K562 (cell line): ENCODE data around the gene CHML. TPM values are rescaled to one million over a fixed set of nuclear protein-coding genes. Genes with fewer than 3 reads are reported as not detected.
A peak's percentile ranks its signal among the peaks of the same experiment; 100 is the strongest.

Experiments used
- ASH1L ChIP-seq: fragments of 450-650 bp; IDR thresholded peaks from 2 replicates; pipeline ENCODE4 v1.6.1; 2018; ENCODE audit warnings: borderline replicate concordance, mild to moderate bottlenecking, low read depth; ENCODE audit not compliant: partially characterized antibody
- BHLHE40 ChIP-seq: IDR thresholded peaks from 2 replicates; pipeline ENCODE4 v1.6.1; 2011; ENCODE audit warnings: low read length, improper control_type of control experiment
- DPF2 ChIP-seq: fragments of 450-650 bp; IDR thresholded peaks from 2 replicates; pipeline ENCODE4 v1.6.1; 2016
- EP300 ChIP-seq: IDR thresholded peaks from 2 replicates; pipeline ENCODE4 v1.6.1; 2012; ENCODE audit warnings: low read length, improper control_type of control experiment
- FOXA3 ChIP-seq, 2 experiments: fragments of 450-650 bp in 1 of 2; sonication (generic) in 1 of 2; formaldehyde crosslinking; IDR thresholded peaks in 1 of 2; conservative IDR thresholded peaks in 1 of 2; 2 replicates each; pipeline versions ENCODE4 v1.4.0 to v1.8.0; 2020 to 2022; ENCODE audit warnings: mild to moderate bottlenecking in 2 of 2, missing genetic modification reagents in 1 of 2
- KAT7 ChIP-seq: sonication (generic); formaldehyde crosslinking; IDR thresholded peaks from 2 replicates; pipeline ENCODE4 v1.8.0; 2022; ENCODE audit warnings: missing genetic modification reagents, mild to moderate bottlenecking, borderline replicate concordance
- KDM1A ChIP-seq, 2 experiments: fragments of 450-650 bp; IDR thresholded peaks; 2 replicates each; pipeline ENCODE4 v1.6.1; 2016; ENCODE audit warnings: mild to moderate bottlenecking in 2 of 2
- NFIC ChIP-seq: fragments of 450-650 bp; IDR thresholded peaks from 2 replicates; pipeline ENCODE4 v1.6.1; 2017; ENCODE audit warnings: mild to moderate bottlenecking, inconsistent platforms
- RCOR1 ChIP-seq, 2 experiments: IDR thresholded peaks; 2 replicates each; pipeline ENCODE4 v1.6.1; 2012; ENCODE audit warnings: low read depth in 2 of 2, low read length in 2 of 2, borderline replicate concordance in 1 of 2, improper control_type of control experiment in 1 of 2
- SMARCC2 ChIP-seq: fragments of 450-650 bp; IDR thresholded peaks from 2 replicates; pipeline ENCODE4 v1.6.1; 2017; ENCODE audit warnings: antibody characterized with exemption, moderate library complexity, mild to moderate bottlenecking, low read depth
- SMARCE1 ChIP-seq: fragments of 450-650 bp; IDR thresholded peaks from 2 replicates; pipeline ENCODE4 v1.7.1; 2016; ENCODE audit warnings: mild to moderate bottlenecking
- SREBF1 ChIP-seq: fragments of 150-350 bp; IDR thresholded peaks from 2 replicates; pipeline ENCODE4 v1.6.1; 2014; ENCODE audit warnings: antibody characterized with exemption, low read depth, low read length, borderline replicate concordance
- ZNF551 ChIP-seq: fragments of 250-450 bp; sonication (Bioruptor Pico); IDR thresholded peaks from 2 replicates; pipeline ENCODE4 v1.5.0; 2021; ENCODE audit warnings: mild to moderate bottlenecking, moderate library complexity
- ZNF668 ChIP-seq: fragments of 250-450 bp; sonication (Bioruptor Pico); IDR thresholded peaks from 2 replicates; pipeline ENCODE4 v1.8.0; 2022; ENCODE audit warnings: mild to moderate bottlenecking, inconsistent platforms
- ZNF695 ChIP-seq: fragments of 450-650 bp; formaldehyde crosslinking; IDR thresholded peaks from 2 replicates; pipeline ENCODE4 v1.4.0; 2020; ENCODE audit warnings: mild to moderate bottlenecking, moderate library complexity
- polyA plus RNA-seq, 8 experiments: library from polyadenylated mRNA; depleted of rRNA in 4 of 8; stranded (reverse) in 5 of 8; unstranded in 3 of 8; fragments of >200 nt; fragmentation: Nextera tagmentation in 2 of 8; fragmentation: Illumina TruSeq in 1 of 8; extraction: Ambion mirVana in 2 of 8; extraction: Trizol in 1 of 8; gene quantifications; 2 replicates each; pipeline versions ENCODE4 v1.2.1 to v1.2.3, GENCODE V29; 2011 to 2014; ENCODE audit warnings: inconsistent platforms in 1 of 8, missing spikeins in 1 of 8
- total RNA-seq, 7 experiments: library from RNA; depleted of rRNA in 6 of 7; stranded (reverse); fragments of >200 nt in 6 of 7; fragmentation: Illumina TruSeq in 2 of 7; extraction: Trizol in 2 of 7; gene quantifications; 2 replicates each; pipeline versions ENCODE4 v1.2.1 to v1.2.3, GENCODE V29; 2011 to 2021; ENCODE audit warnings: low replicate concordance in 1 of 7
- TF ChIP-seq, protein P1 (sequence below), 2 experiments: IDR thresholded peaks; 2 replicates each; pipeline ENCODE4 v1.6.1; 2012; ENCODE audit warnings: improper control_type of control experiment in 2 of 2, low read depth in 2 of 2, low read length in 2 of 2, borderline replicate concordance in 1 of 2
- TF ChIP-seq, protein P2 (sequence below), 2 experiments: IDR thresholded peaks in 1 of 2; conservative IDR thresholded peaks in 1 of 2; 2 replicates each; pipeline ENCODE4 v1.6.1; 2016; ENCODE audit warnings: low read depth in 2 of 2, mild to moderate bottlenecking in 1 of 2, missing compliant biosample characterization in 1 of 2, missing genetic modification characterization in 1 of 2, moderate library complexity in 1 of 2
- TF ChIP-seq, protein P3 (sequence below): sonication (generic); formaldehyde crosslinking; IDR thresholded peaks from 2 replicates; pipeline ENCODE4 v1.8.0; 2022; ENCODE audit warnings: missing genetic modification reagents, mild to moderate bottlenecking, borderline replicate concordance
- TF ChIP-seq, protein P4 (sequence below), 2 experiments: fragments of 450-650 bp; conservative IDR thresholded peaks; 2 replicates each; pipeline ENCODE4 v1.6.1; 2017; ENCODE audit warnings: mild to moderate bottlenecking in 2 of 2, moderate library complexity in 2 of 2

CHML gene
- total and polyA plus RNA-seq, 9 of the 15 experiments (the other 6 are each of a cell fraction or from before 2014, with no cell fraction given), result 13.0 to 88.3 (median 62.8) TPM

DNA sequence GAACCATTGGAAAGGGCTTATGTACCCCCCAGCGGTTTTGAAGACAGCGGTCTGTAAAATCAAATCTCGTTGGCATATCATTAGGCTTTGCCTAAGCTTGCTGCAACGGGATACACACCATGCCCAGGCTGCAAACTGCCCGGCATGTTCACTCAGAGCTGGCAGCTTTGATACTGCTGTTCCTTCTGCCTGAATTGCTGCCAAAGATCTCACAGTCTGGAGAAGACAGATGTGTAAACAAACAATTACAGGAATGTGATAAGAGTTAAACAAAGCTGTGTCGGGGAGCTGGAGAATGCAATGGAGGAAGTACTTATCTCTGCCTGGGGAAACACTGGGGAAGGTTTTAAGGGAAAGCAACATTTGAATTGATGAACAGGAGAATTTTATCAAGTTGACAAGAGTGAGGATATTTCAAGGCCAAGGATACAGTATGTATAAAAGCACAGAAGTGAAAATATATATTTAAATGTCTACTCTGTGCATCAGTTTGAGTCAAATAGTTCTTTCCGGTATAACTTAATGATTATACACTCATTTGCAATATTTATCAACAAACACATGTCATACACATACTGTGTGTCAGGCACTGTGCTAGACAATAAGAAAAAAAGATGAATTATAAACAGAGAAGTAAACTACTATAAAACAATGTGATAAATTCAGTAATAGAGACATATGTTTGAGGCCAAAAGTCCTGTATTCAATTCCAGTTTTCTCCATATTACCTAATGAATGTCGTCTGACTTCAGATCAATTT is 29.9 kb downstream of the CHML start (continued):
- TF ChIP-seq, protein P1, sequence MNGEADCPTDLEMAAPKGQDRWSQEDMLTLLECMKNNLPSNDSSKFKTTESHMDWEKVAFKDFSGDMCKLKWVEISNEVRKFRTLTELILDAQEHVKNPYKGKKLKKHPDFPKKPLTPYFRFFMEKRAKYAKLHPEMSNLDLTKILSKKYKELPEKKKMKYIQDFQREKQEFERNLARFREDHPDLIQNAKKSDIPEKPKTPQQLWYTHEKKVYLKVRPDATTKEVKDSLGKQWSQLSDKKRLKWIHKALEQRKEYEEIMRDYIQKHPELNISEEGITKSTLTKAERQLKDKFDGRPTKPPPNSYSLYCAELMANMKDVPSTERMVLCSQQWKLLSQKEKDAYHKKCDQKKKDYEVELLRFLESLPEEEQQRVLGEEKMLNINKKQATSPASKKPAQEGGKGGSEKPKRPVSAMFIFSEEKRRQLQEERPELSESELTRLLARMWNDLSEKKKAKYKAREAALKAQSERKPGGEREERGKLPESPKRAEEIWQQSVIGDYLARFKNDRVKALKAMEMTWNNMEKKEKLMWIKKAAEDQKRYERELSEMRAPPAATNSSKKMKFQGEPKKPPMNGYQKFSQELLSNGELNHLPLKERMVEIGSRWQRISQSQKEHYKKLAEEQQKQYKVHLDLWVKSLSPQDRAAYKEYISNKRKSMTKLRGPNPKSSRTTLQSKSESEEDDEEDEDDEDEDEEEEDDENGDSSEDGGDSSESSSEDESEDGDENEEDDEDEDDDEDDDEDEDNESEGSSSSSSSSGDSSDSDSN (IDR thresholded peaks at IDR 0.05; ENCODE audit: borderline replicate concordance in 1 of 2, low read depth in 2 of 2, low read length in 2 of 2), result no peak
- TF ChIP-seq SREBF1 (no peak), ZNF551 (CRISPR knock-in tag) (no peak), ZNF695 (CRISPR knock-in tag) (no peak), BHLHE40 (peak; percentile 31; the same call in 1 of the 2 replicates), ZNF668 (peak; percentile 68; the same call in 1 of the 2 replicates), SMARCC2 (peak; percentile 37; the same call in 1 of the 2 replicates), KAT7 (CRISPR knock-in tag) (no peak), KDM1A (IDR thresholded peaks at IDR 0.05) (peak; percentile 67 to 76; a peak in 3 of 4 replicates), SMARCE1 (peak; percentile 85; the same call in 1 of the 2 replicates), DPF2 (peak; percentile 49; the same call in 1 of the 2 replicates), NFIC (peak; percentile 85), ASH1L (peak; percentile 4), RCOR1 (IDR thresholded peaks at IDR 0.05; ENCODE audit: borderline replicate concordance in 1 of 2, low read depth in 2 of 2, low read length in 2 of 2) (peak in 1 of 2 experiments; percentile 90; a peak in 2 of 4 replicates), FOXA3 (CRISPR knock-in tag; conservative IDR thresholded peaks at IDR 0.05 in 1 of 2, IDR thresholded peaks at IDR 0.05 in 1 of 2) (peak; percentile 68 to 97; a peak in 2 of 4 replicates), EP300 (peak; percentile 48; the same call in 1 of the 2 replicates)
- TF ChIP-seq, protein P2, sequence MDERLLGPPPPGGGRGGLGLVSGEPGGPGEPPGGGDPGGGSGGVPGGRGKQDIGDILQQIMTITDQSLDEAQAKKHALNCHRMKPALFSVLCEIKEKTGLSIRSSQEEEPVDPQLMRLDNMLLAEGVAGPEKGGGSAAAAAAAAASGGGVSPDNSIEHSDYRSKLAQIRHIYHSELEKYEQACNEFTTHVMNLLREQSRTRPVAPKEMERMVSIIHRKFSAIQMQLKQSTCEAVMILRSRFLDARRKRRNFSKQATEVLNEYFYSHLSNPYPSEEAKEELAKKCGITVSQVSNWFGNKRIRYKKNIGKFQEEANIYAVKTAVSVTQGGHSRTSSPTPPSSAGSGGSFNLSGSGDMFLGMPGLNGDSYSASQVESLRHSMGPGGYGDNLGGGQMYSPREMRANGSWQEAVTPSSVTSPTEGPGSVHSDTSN (CRISPR knock-in tag; IDR thresholded peaks at IDR 0.05; ENCODE audit: low read depth), result no peak
- TF ChIP-seq, protein P2 (tag; conservative IDR thresholded peaks at IDR 0.05; ENCODE audit: low read depth), result peak; percentile 62
- TF ChIP-seq, protein P3, sequence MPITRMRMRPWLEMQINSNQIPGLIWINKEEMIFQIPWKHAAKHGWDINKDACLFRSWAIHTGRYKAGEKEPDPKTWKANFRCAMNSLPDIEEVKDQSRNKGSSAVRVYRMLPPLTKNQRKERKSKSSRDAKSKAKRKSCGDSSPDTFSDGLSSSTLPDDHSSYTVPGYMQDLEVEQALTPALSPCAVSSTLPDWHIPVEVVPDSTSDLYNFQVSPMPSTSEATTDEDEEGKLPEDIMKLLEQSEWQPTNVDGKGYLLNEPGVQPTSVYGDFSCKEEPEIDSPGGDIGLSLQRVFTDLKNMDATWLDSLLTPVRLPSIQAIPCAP, result no peak
- TF ChIP-seq, protein P4, sequence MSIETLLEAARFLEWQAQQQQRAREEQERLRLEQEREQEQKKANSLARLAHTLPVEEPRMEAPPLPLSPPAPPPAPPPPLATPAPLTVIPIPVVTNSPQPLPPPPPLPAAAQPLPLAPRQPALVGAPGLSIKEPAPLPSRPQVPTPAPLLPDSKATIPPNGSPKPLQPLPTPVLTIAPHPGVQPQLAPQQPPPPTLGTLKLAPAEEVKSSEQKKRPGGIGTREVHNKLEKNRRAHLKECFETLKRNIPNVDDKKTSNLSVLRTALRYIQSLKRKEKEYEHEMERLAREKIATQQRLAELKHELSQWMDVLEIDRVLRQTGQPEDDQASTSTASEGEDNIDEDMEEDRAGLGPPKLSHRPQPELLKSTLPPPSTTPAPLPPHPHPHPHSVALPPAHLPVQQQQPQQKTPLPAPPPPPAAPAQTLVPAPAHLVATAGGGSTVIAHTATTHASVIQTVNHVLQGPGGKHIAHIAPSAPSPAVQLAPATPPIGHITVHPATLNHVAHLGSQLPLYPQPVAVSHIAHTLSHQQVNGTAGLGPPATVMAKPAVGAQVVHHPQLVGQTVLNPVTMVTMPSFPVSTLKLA (conservative IDR thresholded peaks at IDR 0.05), result peak in 1 of 2 experiments; percentile 21; a peak in 1 of 4 replicates
